LHCN-M2 (cell line): ENCODE results near the gene MAP3K2. TPM values are rescaled to one million over a fixed set of nuclear protein-coding genes. Genes with fewer than 3 reads are reported as not detected.
"Not testable (repeated sequence)": the region's sequence is repeated elsewhere in the genome, so short reads cannot be mapped to it uniquely, and the experiment has no call there.

Experiments used
- DNase-seq: peaks from one replicate; pipeline ENCODE4 v3.0.0-alpha.2; 2012; ENCODE audit warnings: low read depth
- total RNA-seq: library from RNA; depleted of rRNA; stranded (reverse); fragments of >200 nt; gene quantifications from 2 replicates; pipeline ENCODE4 v1.2.3, GENCODE V29; 2014

The MAP3K2 gene
- total RNA-seq, 1 experiment from 2014 or later = 38.4 TPM

GRCh38 chr2:127384529-127384928, 3.2 kb downstream of the MAP3K2 start:
- DNase-seq = no peak

DNA sequence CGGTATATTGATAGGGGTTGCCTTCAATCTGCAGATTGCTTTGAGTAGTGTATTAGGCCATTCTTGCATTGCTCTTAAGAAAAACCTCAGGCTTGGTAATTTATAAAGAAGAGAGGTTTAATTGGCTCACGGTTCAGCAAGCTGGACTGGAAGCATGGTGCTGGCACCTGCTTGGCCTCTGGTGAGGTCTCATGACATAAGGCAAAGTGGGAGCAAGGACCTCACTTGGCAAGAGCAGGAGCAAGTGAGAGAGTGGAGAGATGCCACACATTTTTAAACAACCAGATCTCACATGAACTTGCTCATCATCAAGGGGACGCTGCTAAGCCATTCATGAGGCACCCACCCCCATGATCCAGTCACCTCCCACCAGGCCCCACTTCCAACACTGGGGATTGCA, 4.9 kb downstream of the MAP3K2 start:
- no peak for DNase-seq

DNA sequence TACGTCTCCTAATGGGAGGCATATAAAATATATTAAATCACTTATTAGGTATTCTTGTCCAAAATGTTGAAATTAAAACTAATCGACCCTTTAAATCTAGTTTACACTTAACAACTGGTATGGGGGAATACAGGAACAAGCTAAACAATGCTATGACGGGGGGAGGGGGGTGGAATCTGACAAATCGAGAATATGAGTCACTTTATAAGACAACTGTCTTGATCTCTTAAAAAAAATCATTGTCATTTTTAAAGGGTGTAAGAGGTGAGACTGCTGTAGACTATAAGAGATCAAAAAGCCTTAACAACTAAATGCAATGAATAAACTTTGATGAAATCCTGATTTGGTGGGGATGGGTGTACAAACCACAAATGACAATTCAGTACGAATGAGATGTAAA, 6.0 kb downstream of the MAP3K2 start:
- DNase-seq = peak; percentile 52

GRCh38 chr2:127379712-127380355, 7.9 kb downstream of the MAP3K2 start:
- no peak for DNase-seq

- DNase-seq = no peak
Observed at GRCh38 chr2:127378720-127379119, 9.1 kb downstream of the MAP3K2 start.

DNA sequence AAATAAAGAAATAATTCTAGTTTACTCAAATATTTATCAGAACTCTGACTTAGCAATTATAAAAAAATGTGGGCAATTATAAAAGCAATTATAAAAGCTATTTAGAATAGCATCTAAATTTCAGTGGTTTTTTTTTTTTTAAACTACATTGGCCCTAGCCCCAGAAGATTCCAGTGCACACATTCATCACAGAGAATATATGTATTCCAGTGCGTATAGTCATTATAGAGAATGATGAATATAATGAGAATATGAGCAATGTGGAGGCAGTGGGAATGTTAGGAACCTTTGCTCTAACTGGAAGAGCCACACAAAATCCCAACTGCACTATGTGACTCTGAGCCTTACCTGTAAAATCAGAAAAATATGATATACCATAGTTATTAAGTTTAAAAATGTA, 10.5 kb downstream of the MAP3K2 start:
- DNase-seq = no peak

DNA sequence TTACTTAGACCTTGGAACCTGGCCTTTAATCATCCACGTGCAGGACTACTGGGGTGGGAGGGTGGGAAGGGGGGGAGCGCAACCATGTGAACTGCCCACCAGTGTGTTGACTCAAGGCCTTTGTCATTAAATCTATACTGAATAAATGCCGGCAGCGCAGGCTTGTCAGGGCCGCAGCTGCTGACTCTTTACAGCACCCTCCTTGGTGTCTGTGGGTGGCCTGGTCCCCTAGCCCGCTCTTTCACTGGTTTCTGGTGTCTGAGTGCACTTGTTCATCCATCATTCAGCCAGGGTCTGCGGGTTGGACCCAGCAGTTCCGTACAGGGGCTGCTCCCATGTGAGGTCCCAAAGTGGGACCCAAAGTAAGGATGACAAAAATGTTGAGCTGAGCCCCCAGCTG, 11.5 kb downstream of the MAP3K2 start:
- DNase-seq = no peak

- DNase-seq = no peak
Observed at GRCh38 chr2:127373362-127374083, 14.3 kb downstream of the MAP3K2 start.

- peak; percentile 94 for DNase-seq
Observed at GRCh38 chr2:127371037-127371436, 16.7 kb downstream of the MAP3K2 start.

DNA sequence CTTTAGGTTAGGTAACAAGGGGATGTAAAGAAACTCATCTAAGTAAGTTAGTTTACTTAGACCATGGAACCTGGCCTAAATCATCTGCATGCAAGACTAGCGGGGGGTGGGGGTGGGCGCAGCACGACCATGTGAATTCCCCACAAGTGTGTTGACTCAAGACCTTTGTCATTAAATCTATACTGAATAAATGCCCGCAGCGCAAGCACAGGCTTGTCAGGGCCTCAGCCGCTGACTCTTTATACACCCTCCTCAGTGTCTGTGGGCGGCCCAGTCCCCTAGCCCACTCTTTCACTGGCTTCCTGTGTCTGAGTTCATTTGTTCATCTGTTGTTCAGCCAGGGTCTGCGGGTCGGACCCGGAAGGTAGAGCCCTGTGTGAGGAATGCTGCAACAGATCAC, 17.8 kb downstream of the MAP3K2 start:
- DNase-seq = no peak

DNA sequence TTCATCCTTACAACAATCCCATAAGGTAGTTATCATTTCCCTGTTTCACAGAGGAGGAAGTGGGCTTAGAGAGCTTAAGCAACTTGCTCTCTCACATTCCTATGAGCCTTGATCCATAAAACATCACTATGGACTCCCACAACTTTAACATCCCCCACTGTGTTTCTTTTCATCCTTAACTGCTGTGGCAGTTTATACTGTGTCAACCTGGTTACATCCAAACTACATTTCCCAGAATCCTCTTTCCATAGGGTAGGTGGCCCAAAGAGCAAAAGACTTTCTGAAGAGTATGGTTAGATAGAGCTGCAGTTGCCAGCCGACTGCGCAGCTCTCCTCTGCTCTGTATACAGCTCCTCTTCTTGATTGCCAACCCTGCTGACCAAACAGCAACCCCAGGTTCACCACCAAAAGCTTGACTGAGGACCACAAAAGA, 22.5 kb downstream of the MAP3K2 start:
- DNase-seq = no peak

DNA sequence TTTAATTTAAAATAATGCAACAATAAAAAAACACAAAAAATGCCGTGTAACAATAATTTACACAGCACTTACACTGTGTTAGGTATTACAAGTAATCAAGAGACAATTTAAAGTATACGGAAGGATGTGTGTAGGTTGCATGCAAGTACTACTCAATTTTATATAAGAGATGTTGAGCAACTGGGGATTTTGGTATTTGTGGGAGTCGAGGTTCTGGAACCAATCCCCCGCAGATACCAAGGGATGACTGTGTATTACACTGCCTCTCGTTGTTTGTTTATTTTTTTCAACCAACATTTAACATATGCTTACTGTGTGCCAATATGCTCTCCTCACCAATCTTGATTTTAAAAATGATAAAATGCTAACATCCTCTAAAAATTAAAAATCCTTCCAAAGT, 24.8 kb downstream of the MAP3K2 start:
- DNase-seq = no peak

GRCh38 chr2:127361929-127362885, 25.6 kb downstream of the MAP3K2 start:
- DNase-seq = no peak

DNA sequence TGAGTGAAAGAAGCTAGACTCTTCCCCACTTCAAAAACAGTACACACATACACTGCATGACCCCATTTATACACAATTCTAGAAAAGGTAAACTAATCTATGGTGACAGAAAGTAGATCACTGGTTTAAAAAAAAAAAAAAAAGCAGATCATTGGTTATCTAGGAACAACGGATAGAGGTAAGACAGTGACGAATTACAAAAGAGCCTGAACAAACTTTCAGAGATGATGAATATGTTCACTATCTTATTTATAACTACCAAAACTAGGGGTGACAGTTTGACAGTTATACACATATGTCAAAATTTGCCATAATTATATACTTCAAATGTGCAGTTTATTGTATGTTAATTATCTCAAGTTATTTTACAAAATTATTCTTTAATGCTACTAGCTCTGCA, 27.5 kb downstream of the MAP3K2 start:
- no peak for DNase-seq

GRCh38 chr2:127359520-127359919, 28.3 kb downstream of the MAP3K2 start:
- DNase-seq = no peak

- DNase-seq = no peak
Observed at GRCh38 chr2:127358971-127359370, 28.8 kb downstream of the MAP3K2 start.

- no peak for DNase-seq
Observed at GRCh38 chr2:127358044-127358443, 29.7 kb downstream of the MAP3K2 start.

GRCh38 chr2:127357591-127357990, 30.2 kb downstream of the MAP3K2 start:
- DNase-seq = no peak

DNA sequence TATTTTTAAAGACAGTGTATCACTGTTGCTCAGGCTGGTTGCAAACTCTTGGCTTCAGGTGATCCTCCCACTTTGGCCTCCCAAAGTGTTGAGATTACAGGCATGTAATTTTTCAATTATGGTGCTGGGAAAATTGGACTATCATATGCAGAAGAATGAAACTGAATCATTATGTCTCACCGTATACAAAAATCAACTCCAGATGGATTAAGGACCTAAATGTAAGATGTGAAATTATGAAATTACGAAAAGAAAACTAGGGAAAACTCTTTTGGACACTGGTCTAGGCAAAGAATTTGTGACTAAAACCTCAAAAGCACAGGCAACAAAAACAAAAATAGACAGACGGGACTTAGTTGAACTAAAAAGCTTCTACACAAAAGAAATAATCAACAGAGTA, 31.2 kb downstream of the MAP3K2 start:
- no peak for DNase-seq

DNA sequence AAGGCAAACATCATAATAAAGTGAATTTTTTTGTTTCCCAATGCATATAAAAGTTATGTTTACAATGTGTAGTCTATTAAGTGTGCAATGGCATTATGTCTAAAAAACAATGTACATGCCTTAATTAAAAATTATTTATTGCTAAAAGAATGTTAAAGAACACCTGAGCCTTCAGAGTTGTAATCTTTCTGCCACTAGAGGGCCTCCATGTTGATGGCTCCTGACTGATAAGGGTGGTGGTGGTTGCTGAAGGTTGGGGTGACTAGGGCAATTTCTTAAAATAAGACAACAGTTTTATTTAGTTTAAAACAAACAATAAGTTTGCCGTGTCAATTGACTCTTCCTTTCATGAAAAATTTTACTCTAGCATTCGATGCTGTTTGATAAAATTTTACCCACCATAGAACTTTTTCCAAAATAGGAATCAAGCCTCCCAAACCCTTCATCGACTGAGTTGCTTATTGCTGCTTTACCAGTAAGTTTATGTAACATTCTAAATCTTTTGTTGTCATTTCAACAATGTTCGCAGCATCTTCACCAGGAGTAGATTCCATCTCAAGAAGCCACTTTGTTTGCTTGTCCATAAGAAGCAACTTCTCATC, 32.3 kb downstream of the MAP3K2 start:
- DNase-seq = no peak

GRCh38 chr2:127353873-127354676, 33.7 kb downstream of the MAP3K2 start:
- DNase-seq = not testable (repeated sequence)
